Measurements from ENCODE around the gene TBX5. TPM values are rescaled to one million over a fixed set of nuclear protein-coding genes. Genes with fewer than 3 reads are reported as not detected.

Gene TBX5
- total RNA-seq, 1 donor from 2014 or later: not detected

- no peak for DNase-seq (ENCODE audit: low read depth in 2 of 2)
Measured at GRCh38 chr12:114320968-114321367, 85.0 kb downstream of the TBX5 start.

- no peak for DNase-seq (ENCODE audit: low read depth in 2 of 2)
Measured at GRCh38 chr12:114320101-114320500, 85.8 kb downstream of the TBX5 start.

GRCh38 chr12:114319422-114319821 is 86.5 kb downstream of the TBX5 start:
- no peak for DNase-seq (ENCODE audit: low read depth in 2 of 2)

GRCh38 chr12:114318984-114319383 is 87.0 kb downstream of the TBX5 start:
- DNase-seq (ENCODE audit: low read depth in 2 of 2): no peak

- no peak for DNase-seq (ENCODE audit: low read depth in 2 of 2)
Measured at GRCh38 chr12:114316076-114316475, 89.9 kb downstream of the TBX5 start.

- DNase-seq (ENCODE audit: low read depth in 2 of 2): no peak
Measured at GRCh38 chr12:114314974-114315720, 90.8 kb downstream of the TBX5 start.

- DNase-seq (ENCODE audit: low read depth in 2 of 2): no peak
Measured at GRCh38 chr12:114314403-114314802, 91.5 kb downstream of the TBX5 start.

- DNase-seq (ENCODE audit: low read depth in 2 of 2): no peak
Measured at GRCh38 chr12:114313910-114314309, 92.0 kb downstream of the TBX5 start.

- DNase-seq (ENCODE audit: low read depth in 2 of 2): no peak
Measured at GRCh38 chr12:114311974-114312373, 94.0 kb downstream of the TBX5 start.

- DNase-seq (ENCODE audit: low read depth in 2 of 2): no peak
Measured at GRCh38 chr12:114306646-114307045, 99.3 kb downstream of the TBX5 start.

GRCh38 chr12:114305446-114305845 is 100.5 kb downstream of the TBX5 start:
- DNase-seq (ENCODE audit: low read depth in 2 of 2): no peak
